Endothelial cell of umbilical vein (primary cell): ENCODE measurements around the gene RAB1A. TPM values are rescaled to one million over a fixed set of nuclear protein-coding genes. Genes with fewer than 3 reads are reported as not detected.

Experiments used
- BruUV-seq: library from RNA; stranded (reverse); fragments of 400-500 nt; replicated peaks from 2 replicates; lab custom pipeline; 2021; lab: Mats Ljungman, UMichigan
- CTCF ChIA-PET: fragments of 300-600, 350-600 bp; sonication (Branson Sonifier 250); formaldehyde crosslinking; loops from one replicate; lab custom pipeline; 2021; ENCODE audit warnings: antibody characterized with exemption, inconsistent platforms; lab: Charles Lee
- POLR2A ChIA-PET: fragments of 300-600, 350-600 bp; sonication (Branson Sonifier 250); formaldehyde crosslinking; loops from one replicate; lab custom pipeline; 2021; ENCODE audit warnings: antibody characterized with exemption, inconsistent platforms; lab: Charles Lee
- DNase-seq: peaks from one replicate; pipeline ENCODE4 v3.0.0-alpha.2; 2011; ENCODE audit warnings: low read depth, low spot score
- FAIRE-seq: peaks from 2 replicates; lab custom pipeline; 2011; peaks lifted over from hg19 to GRCh38; lab: Jason Lieb, UNC
- H2AFZ ChIP-seq: 2 replicates; pipeline ENCODE4 v1.6.0; 2012; ENCODE audit warnings: low read depth, low read length, control low read depth, inconsistent platforms
- H3K27ac ChIP-seq: 2 replicates; pipeline ENCODE4 v1.5.1; 2011; ENCODE audit warnings: low read depth, mild to moderate bottlenecking, control low read depth, low read length, moderate library complexity; ENCODE audit not compliant: insufficient read depth
- H3K27me3 ChIP-seq, 2 experiments: 2 replicates each; pipeline versions ENCODE4 v1.6.0 to v1.6.1; 2011; ENCODE audit warnings: low read length in 2 of 2, mixed read lengths in 1 of 2; ENCODE audit not compliant: control insufficient read depth in 2 of 2, insufficient read depth in 2 of 2
- H3K36me3 ChIP-seq, 2 experiments: 2 replicates in 1 of 2; 3 replicates in 1 of 2; pipeline ENCODE4 v1.5.1; 2011; ENCODE audit warnings: low read length in 2 of 2, mild to moderate bottlenecking in 1 of 2, moderate library complexity in 1 of 2; ENCODE audit not compliant: control insufficient read depth in 2 of 2, insufficient read depth in 2 of 2; ENCODE audit errors: extremely low read depth in 1 of 2
- H3K4me1 ChIP-seq: 3 replicates; pipeline ENCODE4 v1.5.1; 2011; ENCODE audit warnings: mild to moderate bottlenecking, low read length; ENCODE audit not compliant: control insufficient read depth, insufficient read depth; ENCODE audit errors: extremely low read depth
- H3K4me2 ChIP-seq: 2 replicates; pipeline ENCODE4 v1.6.1; 2011; ENCODE audit warnings: low read length, control low read depth, mixed read lengths; ENCODE audit not compliant: insufficient read depth
- H3K4me3 ChIP-seq, 3 experiments: fragments of 200-600 bp in 1 of 3; sonication (generic), shearing (Covaris generic) in 1 of 3; replicated peaks in 1 of 3; 2 replicates each; pipeline ENCODE4 v1.5.1; 2011 to 2016; ENCODE audit warnings: control low read depth in 3 of 3, low read length in 3 of 3, mild to moderate bottlenecking in 2 of 3, inconsistent platforms in 1 of 3, low read depth in 1 of 3, moderate library complexity in 1 of 3; ENCODE audit not compliant: insufficient read depth in 1 of 3
- H3K79me2 ChIP-seq: 2 replicates; pipeline ENCODE4 v1.6.0; 2012; ENCODE audit warnings: low read length, inconsistent platforms; ENCODE audit not compliant: control insufficient read depth, insufficient read depth
- H3K9ac ChIP-seq: replicated peaks from 2 replicates; pipeline ENCODE3; 2011; ENCODE audit warnings: low read length, control low read depth; ENCODE audit not compliant: insufficient read depth; ENCODE audit errors: extremely low read depth
- H3K9me1 ChIP-seq: replicated peaks from 3 replicates; pipeline ENCODE4 v1.6.0; 2011; ENCODE audit warnings: mild to moderate bottlenecking, low read length; ENCODE audit not compliant: control insufficient read depth, insufficient read depth; ENCODE audit errors: extremely low read depth
- H3K9me3 ChIP-seq: replicated peaks from 2 replicates; pipeline ENCODE4 v1.5.1; 2012; ENCODE audit warnings: low read length, inconsistent platforms; ENCODE audit not compliant: control insufficient read depth, insufficient read depth
- H4K20me1 ChIP-seq: replicated peaks from 2 replicates; pipeline ENCODE3; 2011; ENCODE audit warnings: mild to moderate bottlenecking, low read length; ENCODE audit not compliant: control insufficient read depth, insufficient read depth; ENCODE audit errors: extremely low read depth
- CTCF ChIP-seq, 2 donors: IDR thresholded peaks; 1 replicate in 1 of 2; 2 replicates in 1 of 2; pipeline ENCODE4 v1.5.1; 2011; ENCODE audit warnings: low read length in 2 of 2, mild to moderate bottlenecking in 2 of 2, moderate library complexity in 2 of 2, control low read depth in 1 of 2, inconsistent platforms in 1 of 2, low read depth in 1 of 2; ENCODE audit not compliant: insufficient read depth in 1 of 2; ENCODE audit errors: extremely low read depth in 1 of 2
- EZH2 ChIP-seq: IDR thresholded peaks from 2 replicates; pipeline ENCODE4 v1.6.1; 2012; ENCODE audit warnings: borderline replicate concordance, low read depth, mild to moderate bottlenecking, moderate library complexity, low read length, inconsistent platforms; ENCODE audit not compliant: severe bottlenecking
- FOS ChIP-seq: IDR thresholded peaks from 2 replicates; pipeline ENCODE4 v1.6.1; 2011; ENCODE audit warnings: mild to moderate bottlenecking, low read length, moderate library complexity, borderline replicate concordance; ENCODE audit not compliant: insufficient read depth
- GATA2 ChIP-seq: IDR thresholded peaks from 2 replicates; pipeline ENCODE4 v1.7.0; 2011; ENCODE audit warnings: low read depth, mild to moderate bottlenecking, moderate library complexity, mixed read lengths, low read length; ENCODE audit not compliant: insufficient read length, insufficient read depth
- JUN ChIP-seq: IDR thresholded peaks from 2 replicates; pipeline ENCODE4 v1.6.1; 2011; ENCODE audit warnings: borderline replicate concordance, low read depth; ENCODE audit not compliant: insufficient read length, insufficient read depth
- MAX ChIP-seq: IDR thresholded peaks from 2 replicates; pipeline ENCODE4 v1.6.1; 2011; ENCODE audit not compliant: insufficient read depth, insufficient read length
- MYC ChIP-seq: IDR thresholded peaks from one replicate; pipeline ENCODE4 v1.6.1; 2011; ENCODE audit warnings: mild to moderate bottlenecking, low read depth, low read length
- POLR2A ChIP-seq: IDR thresholded peaks from 2 replicates; pipeline ENCODE4 v1.6.1; 2012; ENCODE audit warnings: low read depth, mild to moderate bottlenecking, control low read depth, low read length
- POLR2AphosphoS5 ChIP-seq: IDR thresholded peaks from 2 replicates; pipeline ENCODE4 v1.6.1; 2012; ENCODE audit warnings: low read depth, mild to moderate bottlenecking, control low read depth, low read length, moderate library complexity; ENCODE audit not compliant: insufficient read depth
- dilution Hi-C: fragments of 300-500 bp; cut with MboI; formaldehyde crosslinking; loops from one replicate; pipeline ENCODE4 v1.15.0; 2019; ENCODE audit warnings: low sequenced_read_pairs; ENCODE audit not compliant: extremely low pct_ligation_motif_present
- intact Hi-C: fragments of 100-400 bp; cut with micrococcal nuclease; formaldehyde crosslinking; loops from one replicate; pipeline ENCODE4 v1.10.0; 2022
- polyA plus RNA-seq, 4 experiments: library from polyadenylated mRNA; depleted of rRNA in 3 of 4; stranded (reverse) in 3 of 4; unstranded in 1 of 4; fragments of >200 nt; gene quantifications; 2 replicates each; pipeline versions ENCODE4 v1.2.1 to v1.2.3, GENCODE V29; 2011 to 2012; ENCODE audit warnings: missing spikeins in 1 of 4
- total RNA-seq: library from RNA; stranded (reverse); gene quantifications from 2 replicates; pipeline ENCODE4 v1.2.3, GENCODE V29; 2021

The RAB1A gene
- total and polyA plus RNA-seq, 2 donors (not counting 3 experiments of a cell fraction or from before 2014, with no cell fraction given): 121 to 176 TPM

- dilution Hi-C loops: no loop called here
- Histone ChIP-seq H3K9me3 (no peaks in the 10 kb centered on the region), H3K27me3 (peaks cover 0 to 4% of the 10 kb centered on the region in 2 experiments), H3K4me2 (no peak overlapping the region), H3K27ac (no peak overlapping the region), H3K4me3 (no peak overlapping the region), H2AFZ (no peak overlapping the region), H3K9ac (no peak overlapping the region), H3K36me3 (no peaks in the 10 kb centered on the region), H3K4me1 (no peaks in the 10 kb centered on the region), H3K79me2 (no peaks in the 10 kb centered on the region), H3K9me1 (no peaks in the 10 kb centered on the region), H4K20me1 (no peaks in the 10 kb centered on the region)
- FAIRE-seq (no peak), DNase-seq (no peak)
- POLR2A ChIA-PET: interaction anchor here (0.8 kb wide), 1 partner anchor 104 kb away, joined by 4 read pairs; no protein-coding TSS in a partner anchor
- no peak for TF ChIP-seq MYC
- no TSS peak for BruUV-seq
- intact Hi-C loops: loop anchor here (1.0 kb wide), 2 partner anchors 104 to 252 kb away; no protein-coding TSS in a partner anchor
- CTCF ChIA-PET: interaction anchor here (0.6 to 4.8 kb wide), 32 partner anchors 9 to 583 kb away, joined by 3 to 97 read pairs (median 5); partner anchors contain the start of genes ACTR2, CEP68 and RAB1A
These were observed 39.8 kb upstream of the RAB1A start for GRCh38 chr2:65169760-65170136.

- Histone ChIP-seq H3K4me1 (no peaks in the 10 kb centered on the region), H3K27ac (no peak overlapping the region), H3K36me3 (no peaks in the 10 kb centered on the region), H2AFZ (no peak overlapping the region), H3K9me3 (no peaks in the 10 kb centered on the region), H3K4me2 (no peak overlapping the region), H3K9me1 (no peaks in the 10 kb centered on the region), H4K20me1 (no peaks in the 10 kb centered on the region), H3K79me2 (no peaks in the 10 kb centered on the region), H3K4me3 (no peak overlapping the region), H3K9ac (no peak overlapping the region), H3K27me3 (peaks cover 0 to 6% of the 10 kb centered on the region in 2 experiments)
- dilution Hi-C loops (no loop called here), intact Hi-C loops (no loop called here)
- DNase-seq (no peak), FAIRE-seq (no peak)
- BruUV-seq: no TSS peak
- CTCF ChIA-PET: no interaction called here
- POLR2A ChIA-PET: no interaction called here
- TF ChIP-seq FOS: no peak
- TF ChIP-seq POLR2AphosphoS5: no peak
- no peak for TF ChIP-seq MYC
- TF ChIP-seq EZH2: no peak
- no peak for TF ChIP-seq MAX
- TF ChIP-seq CTCF (IDR thresholded peaks at IDR 0.05; ENCODE audit: extremely low read depth in 1 of 2, insufficient read depth in 1 of 2, low read depth in 1 of 2, low read length in 2 of 2): no peak
- TF ChIP-seq JUN: no peak
- no peak for TF ChIP-seq GATA2
- TF ChIP-seq POLR2A: no peak
These were observed 35.7 kb upstream of the RAB1A start for GRCh38 chr2:65165558-65165957.
